ENCODE results near the gene SLC24A3. TPM values are rescaled to one million over a fixed set of nuclear protein-coding genes. Genes with fewer than 3 reads are reported as not detected.

SLC24A3 gene
- total RNA-seq, 1 donor from 2014 or later = not detected

GRCh38 chr20:19347943-19348456 lies 135.6 kb downstream of the SLC24A3 start:
- DNase-seq = no peak

GRCh38 chr20:19348582-19348981 lies 136.1 kb downstream of the SLC24A3 start:
- DNase-seq = no peak

GRCh38 chr20:19349879-19350278 lies 137.4 kb downstream of the SLC24A3 start:
- no peak for DNase-seq

GRCh38 chr20:19351542-19351941 lies 139.1 kb downstream of the SLC24A3 start:
- no peak for DNase-seq

- no peak for DNase-seq
Measured at GRCh38 chr20:19354950-19355349, 142.5 kb downstream of the SLC24A3 start.

GRCh38 chr20:19361790-19362189 lies 149.3 kb downstream of the SLC24A3 start:
- DNase-seq = no peak

GRCh38 chr20:19363476-19363875 lies 151.0 kb downstream of the SLC24A3 start:
- no peak for DNase-seq

GRCh38 chr20:19367591-19367990 lies 155.1 kb downstream of the SLC24A3 start:
- DNase-seq = no peak

- no peak for DNase-seq
Measured at GRCh38 chr20:19368351-19368750, 155.9 kb downstream of the SLC24A3 start.

GRCh38 chr20:19370076-19371075 lies 157.9 kb downstream of the SLC24A3 start:
- DNase-seq = no peak

GRCh38 chr20:19371112-19371511 lies 158.7 kb downstream of the SLC24A3 start:
- DNase-seq = no peak

- DNase-seq = no peak
Measured at GRCh38 chr20:19374216-19374615, 161.8 kb downstream of the SLC24A3 start.

- no peak for DNase-seq
Measured at GRCh38 chr20:19375395-19375794, 163.0 kb downstream of the SLC24A3 start.

GRCh38 chr20:19375801-19376200 lies 163.4 kb downstream of the SLC24A3 start:
- no peak for DNase-seq

- DNase-seq = no peak
Measured at GRCh38 chr20:19376451-19377229, 164.2 kb downstream of the SLC24A3 start.

- no peak for DNase-seq
Measured at GRCh38 chr20:19378058-19378457, 165.6 kb downstream of the SLC24A3 start.

- no peak for DNase-seq
Measured at GRCh38 chr20:19380211-19380610, 167.8 kb downstream of the SLC24A3 start.

- no peak for DNase-seq
Measured at GRCh38 chr20:19381947-19382346, 169.5 kb downstream of the SLC24A3 start.

GRCh38 chr20:19382386-19383340 lies 170.2 kb downstream of the SLC24A3 start:
- no peak for DNase-seq

- no peak for DNase-seq
Measured at GRCh38 chr20:19384940-19385339, 172.5 kb downstream of the SLC24A3 start.

- no peak for DNase-seq
Measured at GRCh38 chr20:19387251-19387650, 174.8 kb downstream of the SLC24A3 start.

Data from dermis blood vessel endothelial cell (primary cell).